ENCODE data around the gene ADAM33. TPM values are rescaled to one million over a fixed set of nuclear protein-coding genes. Genes with fewer than 3 reads are reported as not detected.

The ADAM33 gene
- total RNA-seq, 1 experiment from 2014 or later, result not detected

DNA sequence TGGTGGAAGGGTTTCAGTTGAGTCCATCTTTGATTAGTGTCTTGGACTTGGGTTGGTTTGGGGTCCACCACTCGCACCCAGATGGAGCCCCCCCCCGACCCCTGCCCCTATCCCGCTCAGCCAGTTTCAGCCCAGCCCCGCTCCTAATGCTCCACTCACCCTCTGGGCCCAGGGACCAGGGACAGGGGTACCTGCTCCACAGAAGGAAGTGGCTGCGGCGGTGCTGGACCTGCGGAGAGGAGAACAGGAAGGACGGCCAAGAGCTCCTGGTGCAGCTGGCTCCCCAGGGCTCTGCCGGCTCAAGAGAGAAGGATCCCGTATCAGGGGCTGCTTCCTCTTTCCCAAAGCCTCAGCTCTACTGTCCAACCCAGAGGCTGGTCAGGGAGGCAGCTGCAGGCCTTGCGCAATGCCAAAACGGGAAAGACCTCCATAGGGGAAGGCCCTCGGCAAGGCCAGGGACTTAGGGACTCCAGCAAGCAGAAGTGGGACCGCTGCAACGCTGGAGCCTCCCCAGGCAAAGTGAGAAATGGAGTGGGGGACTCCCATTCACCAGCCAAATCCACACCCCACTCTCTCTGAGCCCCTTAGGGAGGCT lies 30.6 kb upstream of the ADAM33 start, which contains the start of gene SIGLEC1:
Gene SIGLEC1, minus strand, starts transcription at position 322 of the 595 bp plus-strand sequence. CDS start 5,472 bp downstream, outside the sequence.
- TF ChIP-seq, protein P1, sequence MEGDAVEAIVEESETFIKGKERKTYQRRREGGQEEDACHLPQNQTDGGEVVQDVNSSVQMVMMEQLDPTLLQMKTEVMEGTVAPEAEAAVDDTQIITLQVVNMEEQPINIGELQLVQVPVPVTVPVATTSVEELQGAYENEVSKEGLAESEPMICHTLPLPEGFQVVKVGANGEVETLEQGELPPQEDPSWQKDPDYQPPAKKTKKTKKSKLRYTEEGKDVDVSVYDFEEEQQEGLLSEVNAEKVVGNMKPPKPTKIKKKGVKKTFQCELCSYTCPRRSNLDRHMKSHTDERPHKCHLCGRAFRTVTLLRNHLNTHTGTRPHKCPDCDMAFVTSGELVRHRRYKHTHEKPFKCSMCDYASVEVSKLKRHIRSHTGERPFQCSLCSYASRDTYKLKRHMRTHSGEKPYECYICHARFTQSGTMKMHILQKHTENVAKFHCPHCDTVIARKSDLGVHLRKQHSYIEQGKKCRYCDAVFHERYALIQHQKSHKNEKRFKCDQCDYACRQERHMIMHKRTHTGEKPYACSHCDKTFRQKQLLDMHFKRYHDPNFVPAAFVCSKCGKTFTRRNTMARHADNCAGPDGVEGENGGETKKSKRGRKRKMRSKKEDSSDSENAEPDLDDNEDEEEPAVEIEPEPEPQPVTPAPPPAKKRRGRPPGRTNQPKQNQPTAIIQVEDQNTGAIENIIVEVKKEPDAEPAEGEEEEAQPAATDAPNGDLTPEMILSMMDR (IDR thresholded peaks at IDR 0.05; ENCODE audit: unreplicated experiment), result no peak
- DNase-seq, result no peak
- BruUV-seq (replicated peaks), result no TSS peak
- intact Hi-C loops (cut with micrococcal nuclease; ENCODE audit: unreplicated experiment), result no loop called here
- peaks cover 24% of the 10 kb centered on the region for H3K27me3 Mint-ChIP-seq (ENCODE audit: unreplicated experiment)
- H3K9me3 Mint-ChIP-seq (ENCODE audit: low read depth, unreplicated experiment), result no peaks in the 10 kb centered on the region
- CTCF ChIA-PET, result no interaction called here
- peaks cover 3% of the 10 kb centered on the region for H3K36me3 Mint-ChIP-seq (ENCODE audit: insufficient read depth, unreplicated experiment)
- no peak within 1 kb of the TSS for H3K27ac Mint-ChIP-seq (ENCODE audit: unreplicated experiment)
- no peak within 1 kb of the TSS for H3K4me3 Mint-ChIP-seq (ENCODE audit: low read depth, unreplicated experiment)
- H3K4me1 Mint-ChIP-seq (ENCODE audit: low read depth, unreplicated experiment), result no peaks in the 10 kb centered on the region

DNA sequence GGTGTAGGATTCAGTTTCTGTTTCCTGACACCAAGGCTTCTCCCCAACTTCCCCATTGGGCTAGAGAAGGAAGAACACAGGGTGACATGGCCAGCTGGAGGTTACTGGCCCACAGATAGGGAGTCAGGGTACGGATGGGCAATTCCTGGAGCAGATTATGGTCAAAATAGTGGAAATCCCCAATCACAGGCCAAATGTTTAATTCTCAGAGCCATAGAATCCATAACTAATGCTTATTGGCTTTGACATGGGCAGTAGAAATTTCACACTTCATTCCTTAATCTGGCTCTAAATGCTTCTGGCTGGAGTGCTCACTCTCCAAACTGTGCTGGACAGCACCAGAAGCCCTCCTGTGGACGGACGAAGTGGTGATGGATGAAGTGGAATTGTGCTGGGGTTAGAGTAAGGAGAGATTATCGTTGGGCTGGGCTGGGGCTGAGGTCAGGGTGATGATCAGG lies 29.7 kb upstream of the ADAM33 start:
- intact Hi-C loops (cut with micrococcal nuclease; ENCODE audit: unreplicated experiment), result no loop called here
- TF ChIP-seq, protein P1 (IDR thresholded peaks at IDR 0.05; ENCODE audit: unreplicated experiment), result no peak
- Mint-ChIP-seq H3K4me3 (ENCODE audit: low read depth, unreplicated experiment) (no peak overlapping the region), H3K36me3 (ENCODE audit: insufficient read depth, unreplicated experiment) (peaks cover 3% of the 10 kb centered on the region), H3K27ac (ENCODE audit: unreplicated experiment) (no peak overlapping the region), H3K4me1 (ENCODE audit: low read depth, unreplicated experiment) (no peaks in the 10 kb centered on the region), H3K27me3 (ENCODE audit: unreplicated experiment) (peaks cover 28% of the 10 kb centered on the region), H3K9me3 (ENCODE audit: low read depth, unreplicated experiment) (no peaks in the 10 kb centered on the region)
- CTCF ChIA-PET, result interaction anchor here (0.7 to 1.7 kb wide), 8 partner anchors 8 to 658 kb away, joined by 3 to 9 read pairs (median 4); no protein-coding TSS in a partner anchor
- BruUV-seq (replicated peaks), result no TSS peak
- no peak for DNase-seq

DNA sequence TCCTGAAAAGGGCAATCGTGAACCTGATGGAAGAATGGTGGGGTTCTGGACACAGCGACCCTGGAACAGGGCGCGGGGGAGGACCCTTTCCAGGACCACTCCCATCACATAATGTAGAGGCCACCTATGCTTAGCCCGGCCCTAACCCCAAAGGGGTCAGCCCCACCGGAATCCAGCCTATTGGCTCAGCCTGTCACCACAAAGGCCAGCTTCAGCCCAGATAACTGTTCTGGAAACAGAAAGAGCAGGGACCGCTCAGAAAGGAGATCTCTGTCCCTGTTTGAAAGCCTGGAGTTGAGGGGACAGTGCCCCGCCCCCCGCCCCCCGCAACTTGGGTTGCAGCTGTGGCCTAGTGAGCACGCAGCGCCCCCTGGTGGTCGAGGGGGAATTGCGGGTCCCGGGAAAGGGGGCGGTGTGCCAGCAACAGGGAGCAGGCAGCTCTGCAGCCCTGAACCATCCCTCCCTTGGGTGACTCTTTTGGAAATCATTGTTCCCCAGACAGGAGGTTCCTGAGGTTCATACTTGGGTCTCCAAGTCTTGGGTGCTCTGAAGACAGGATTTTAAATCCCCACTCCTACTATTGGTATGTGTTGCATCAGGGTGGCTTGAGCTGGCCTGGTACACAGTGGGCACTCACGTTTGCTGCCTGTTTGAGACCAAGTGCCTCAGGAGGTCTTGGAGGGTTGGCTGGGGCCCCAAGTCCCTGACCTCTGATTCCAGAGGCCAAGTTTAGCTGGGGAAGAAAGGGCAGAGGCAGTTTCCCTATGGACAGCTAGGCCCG lies 29.1 kb upstream of the ADAM33 start:
- Mint-ChIP-seq H3K4me1 (ENCODE audit: low read depth, unreplicated experiment) (no peaks in the 10 kb centered on the region), H3K27ac (ENCODE audit: unreplicated experiment) (no peak overlapping the region), H3K9me3 (ENCODE audit: low read depth, unreplicated experiment) (no peaks in the 10 kb centered on the region), H3K27me3 (ENCODE audit: unreplicated experiment) (peaks cover 28% of the 10 kb centered on the region), H3K4me3 (ENCODE audit: low read depth, unreplicated experiment) (no peak overlapping the region), H3K36me3 (ENCODE audit: insufficient read depth, unreplicated experiment) (peaks cover 3% of the 10 kb centered on the region)
- TF ChIP-seq, protein P1 (IDR thresholded peaks at IDR 0.05; ENCODE audit: unreplicated experiment), result peak; percentile 86
- intact Hi-C loops (cut with micrococcal nuclease; ENCODE audit: unreplicated experiment), result no loop called here
- CTCF ChIA-PET, result interaction anchor here (0.5 to 1.7 kb wide), 10 partner anchors 9 to 657 kb away, joined by 3 to 9 read pairs (median 4); no protein-coding TSS in a partner anchor
- DNase-seq, result peak; percentile 74
- BruUV-seq (replicated peaks), result no TSS peak

- no peaks in the 10 kb centered on the region for H3K4me1 Mint-ChIP-seq (ENCODE audit: low read depth, unreplicated experiment)
Measured at GRCh38 chr20:3710011-3710466, 28.2 kb upstream of the ADAM33 start.

More at GRCh38 chr20:3710011-3710466, 28.2 kb upstream of the ADAM33 start:
- Mint-ChIP-seq H3K36me3 (ENCODE audit: insufficient read depth, unreplicated experiment) (peaks cover 3% of the 10 kb centered on the region), H3K27ac (ENCODE audit: unreplicated experiment) (no peak overlapping the region), H3K9me3 (ENCODE audit: low read depth, unreplicated experiment) (no peaks in the 10 kb centered on the region), H3K27me3 (ENCODE audit: unreplicated experiment) (peaks cover 28% of the 10 kb centered on the region), H3K4me3 (ENCODE audit: low read depth, unreplicated experiment) (no peak overlapping the region)
- intact Hi-C loops (cut with micrococcal nuclease; ENCODE audit: unreplicated experiment), result no loop called here
- CTCF ChIA-PET, result interaction anchor here (0.5 to 1.7 kb wide), 5 partner anchors 11 to 619 kb away, joined by 3 to 9 read pairs (median 5); no protein-coding TSS in a partner anchor
- no peak for DNase-seq
- BruUV-seq (replicated peaks), result no TSS peak
- TF ChIP-seq, protein P1 (IDR thresholded peaks at IDR 0.05; ENCODE audit: unreplicated experiment), result no peak
